ENCODE measurements around the gene CDH4.

- TF ChIP-seq EZH2phosphoT487 (conservative IDR thresholded peaks at IDR 0.05; ENCODE audit: low read length) (no peak), CTCF (IDR thresholded peaks at IDR 0.05; ENCODE audit: insufficient read depth, low read length, poor library complexity, severe bottlenecking) (no peak)
Measured at GRCh38 chr20:61759286-61760065, 507.4 kb downstream of the CDH4 start.
